Measurements from ENCODE around the gene BANF2.

- TF ChIP-seq ZNF331 (CRISPR knock-in tag; IDR thresholded peaks at IDR 0.05; ENCODE audit: low read depth) (no peak), CTCF (conservative IDR thresholded peaks at IDR 0.05; ENCODE audit: low read depth in 2 of 2) (no peak), POLR2AphosphoS5 (IDR thresholded peaks at IDR 0.05; ENCODE audit: low read depth) (no peak), NANOG (IDR thresholded peaks at IDR 0.05; ENCODE audit: borderline replicate concordance) (no peak), EZH2 (IDR thresholded peaks at IDR 0.05; ENCODE audit: low read depth, unreplicated experiment) (no peak), REST (IDR thresholded peaks at IDR 0.05; ENCODE audit: unreplicated experiment) (no peak), ZNF114 (CRISPR knock-in tag; IDR thresholded peaks at IDR 0.05) (no peak), JUNB (IDR thresholded peaks at IDR 0.05; ENCODE audit: unreplicated experiment) (no peak), EZH2phosphoT487 (IDR thresholded peaks at IDR 0.05; ENCODE audit: unreplicated experiment) (no peak), CREB1 (CRISPR knock-in tag; IDR thresholded peaks at IDR 0.05; ENCODE audit: low read depth) (no peak), ETS1 (IDR thresholded peaks at IDR 0.05) (no peak)
Observed at GRCh38 chr20:17700637-17701036, 871 bp downstream of the BANF2 start.
